GM21381 (cell line): ENCODE measurements around the gene CNGB1.
"Not testable (repeated sequence)": the region's sequence is repeated elsewhere in the genome, so short reads cannot be mapped to it uniquely, and the experiment has no call there.

Experiments used
- ATAC-seq: cut with Tn5 transposase; IDR thresholded peaks from one replicate; pipeline ENCODE4 v1.9.1; 2021; ENCODE audit warnings: mild to moderate bottlenecking, moderate library complexity; ENCODE audit not compliant: unreplicated experiment

CNGB1 gene

GRCh38 chr16:57912529-57913260 is 58.2 kb downstream of the CNGB1 start:
- no peak for ATAC-seq

GRCh38 chr16:57911743-57912142 is 59.2 kb downstream of the CNGB1 start:
- ATAC-seq: no peak

- no peak for ATAC-seq
Observed at GRCh38 chr16:57910696-57911095, 60.2 kb downstream of the CNGB1 start.

GRCh38 chr16:57908409-57908987 is 62.4 kb downstream of the CNGB1 start:
- ATAC-seq: no peak

GRCh38 chr16:57906382-57907316 is 64.3 kb downstream of the CNGB1 start:
- no peak for ATAC-seq

- no peak for ATAC-seq
Observed at GRCh38 chr16:57904101-57904500, 66.8 kb downstream of the CNGB1 start.

GRCh38 chr16:57903656-57904055 is 67.3 kb downstream of the CNGB1 start:
- no peak for ATAC-seq

GRCh38 chr16:57901480-57902069 is 69.4 kb downstream of the CNGB1 start:
- no peak for ATAC-seq

- no peak for ATAC-seq
Observed at GRCh38 chr16:57900796-57901479, 70.0 kb downstream of the CNGB1 start.

- ATAC-seq: no peak
Observed at GRCh38 chr16:57899771-57900661, 70.9 kb downstream of the CNGB1 start.

- ATAC-seq: no peak
Observed at GRCh38 chr16:57898961-57899360, 72.0 kb downstream of the CNGB1 start.

- ATAC-seq: no peak
Observed at GRCh38 chr16:57897996-57898395, 72.9 kb downstream of the CNGB1 start.

- no peak for ATAC-seq
Observed at GRCh38 chr16:57897053-57897784, 73.7 kb downstream of the CNGB1 start.

GRCh38 chr16:57895081-57895547 is 75.8 kb downstream of the CNGB1 start:
- not testable (repeated sequence) for ATAC-seq

GRCh38 chr16:57894390-57895080 is 76.4 kb downstream of the CNGB1 start:
- no peak for ATAC-seq

GRCh38 chr16:57893559-57894389 is 77.2 kb downstream of the CNGB1 start:
- no peak for ATAC-seq

- no peak for ATAC-seq
Observed at GRCh38 chr16:57893217-57893558, 77.7 kb downstream of the CNGB1 start.
